ENCODE data around the gene TBC1D4.
"Not testable (repeated sequence)": the region's sequence is repeated elsewhere in the genome, so short reads cannot be mapped to it uniquely, and the experiment has no call there.

Gene TBC1D4

DNA sequence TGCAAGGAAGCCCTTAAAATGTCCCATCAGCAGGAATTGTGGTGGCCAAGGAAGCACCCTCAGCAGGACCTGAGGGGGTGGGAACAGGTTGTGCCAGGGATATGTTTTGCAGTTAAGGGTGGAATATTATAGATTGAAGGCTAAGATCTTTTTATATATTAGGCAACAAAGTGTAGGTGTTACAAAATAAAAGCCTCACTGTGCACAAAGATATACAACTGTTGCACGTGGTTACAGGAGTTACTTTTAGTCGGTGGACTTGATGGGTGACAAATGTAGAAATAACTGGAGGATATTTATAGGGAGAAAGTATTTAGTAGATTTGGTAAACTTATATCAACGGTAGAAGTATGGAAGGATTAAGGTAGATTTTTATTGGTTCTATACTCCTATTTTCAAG, 35.1 kb downstream of the TBC1D4 start:
- DNase-seq = no peak

DNA sequence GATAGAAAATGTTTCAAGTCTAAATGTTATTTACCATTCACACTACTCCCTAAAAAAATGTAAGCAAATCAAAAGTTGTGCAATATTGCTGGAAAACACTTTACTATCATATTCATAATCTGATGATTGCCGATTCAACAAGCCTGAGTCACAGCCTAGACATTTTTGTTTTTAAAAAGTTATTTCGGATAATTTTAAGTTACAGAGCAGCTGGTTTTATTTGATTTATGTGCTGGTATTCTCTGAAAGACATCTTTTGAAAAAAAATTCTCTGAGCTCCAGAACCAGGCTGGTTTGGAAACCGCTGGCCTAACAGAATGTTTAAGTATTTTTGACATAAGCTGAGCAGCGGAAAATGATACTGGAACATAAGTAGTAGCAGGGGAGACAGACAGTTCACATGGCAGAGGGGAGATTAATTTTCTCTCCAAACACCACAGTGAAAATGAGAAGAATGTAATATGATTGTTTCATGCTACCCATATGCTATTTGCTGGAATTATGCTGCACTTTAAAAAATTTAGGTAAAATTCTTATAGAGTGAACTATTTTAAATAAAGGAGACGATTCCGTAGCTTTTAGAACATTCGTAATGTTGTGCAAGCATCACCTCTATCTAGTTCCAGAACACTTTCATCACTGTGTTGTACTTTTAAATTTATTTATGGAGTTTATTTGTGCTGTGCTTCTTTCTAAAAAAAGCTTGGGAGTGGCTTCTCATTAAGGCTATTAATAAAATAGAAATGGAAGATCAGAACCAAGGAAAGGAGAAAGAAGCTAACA, 36.1 kb downstream of the TBC1D4 start:
- DNase-seq = no peak

DNA sequence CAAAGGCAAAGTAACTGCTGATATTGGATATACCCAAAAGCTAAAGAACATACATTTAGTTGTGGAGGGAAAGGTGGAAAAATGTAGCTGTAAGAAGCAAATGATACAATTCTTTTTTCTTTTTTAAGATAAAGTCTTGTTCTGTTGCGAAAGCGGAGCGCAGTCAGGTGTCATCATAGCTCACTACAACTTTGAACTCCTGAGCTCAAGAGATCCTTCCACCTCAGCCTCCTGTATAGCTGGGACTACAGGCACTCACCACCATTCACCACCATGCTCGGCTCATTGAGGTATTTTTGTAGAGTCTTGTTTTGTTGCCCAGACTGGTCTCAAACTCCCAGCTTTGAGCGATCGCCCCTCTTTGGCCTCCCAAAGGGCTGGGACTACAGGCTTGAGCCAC, 38.0 kb downstream of the TBC1D4 start:
- DNase-seq = no peak

DNA sequence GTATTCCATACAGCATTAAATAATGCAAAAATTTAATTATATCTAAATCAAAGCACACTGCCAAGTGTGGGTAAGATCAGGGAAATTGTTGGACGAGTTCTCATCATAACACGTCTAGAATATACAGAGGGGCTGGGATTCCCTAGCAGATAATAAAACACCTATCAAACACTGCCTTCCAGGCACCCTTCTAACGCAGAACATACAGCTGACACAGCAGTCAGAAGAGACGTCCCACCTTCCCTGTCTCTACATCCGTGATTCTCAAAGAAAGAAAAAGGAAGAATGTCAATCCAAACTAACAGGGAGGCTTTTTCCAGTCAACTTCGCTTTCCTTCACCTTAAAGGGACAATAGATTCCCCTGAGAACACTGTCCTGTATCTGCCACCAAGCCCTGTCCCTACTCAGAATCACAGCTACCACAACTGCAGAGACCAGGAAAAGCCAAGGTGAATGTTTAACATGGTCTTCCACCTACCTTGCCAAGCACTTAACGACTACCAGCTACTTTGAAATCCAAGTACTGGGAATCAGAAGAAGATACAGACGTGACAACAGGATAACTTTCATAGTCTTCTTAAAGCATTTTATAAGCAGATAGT, 38.5 kb downstream of the TBC1D4 start:
- no peak for DNase-seq

DNA sequence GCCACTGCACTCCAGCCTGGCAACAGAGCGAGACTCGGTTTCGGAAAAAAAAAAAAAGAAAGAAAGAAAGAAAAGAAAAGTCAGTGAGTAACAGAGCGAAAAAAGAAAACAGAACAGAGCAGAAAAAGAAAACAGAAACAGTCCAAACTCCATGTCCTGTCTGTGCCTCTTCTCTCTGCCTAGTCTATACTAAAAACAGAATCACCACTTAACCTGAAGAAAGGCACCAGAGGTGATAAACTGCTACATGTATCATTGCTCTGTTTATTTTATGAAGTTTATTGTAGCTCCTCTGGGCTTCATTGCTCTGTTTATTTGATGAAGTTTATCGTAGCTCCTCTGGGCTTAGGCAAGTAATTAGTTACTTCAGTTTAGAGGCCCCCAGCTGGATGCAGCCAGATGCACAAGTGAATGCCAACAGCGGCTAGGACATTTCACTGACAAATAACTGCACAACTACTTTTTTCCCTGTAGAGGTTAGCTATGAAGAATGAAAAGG, 39.2 kb downstream of the TBC1D4 start:
- no peak for DNase-seq

DNA sequence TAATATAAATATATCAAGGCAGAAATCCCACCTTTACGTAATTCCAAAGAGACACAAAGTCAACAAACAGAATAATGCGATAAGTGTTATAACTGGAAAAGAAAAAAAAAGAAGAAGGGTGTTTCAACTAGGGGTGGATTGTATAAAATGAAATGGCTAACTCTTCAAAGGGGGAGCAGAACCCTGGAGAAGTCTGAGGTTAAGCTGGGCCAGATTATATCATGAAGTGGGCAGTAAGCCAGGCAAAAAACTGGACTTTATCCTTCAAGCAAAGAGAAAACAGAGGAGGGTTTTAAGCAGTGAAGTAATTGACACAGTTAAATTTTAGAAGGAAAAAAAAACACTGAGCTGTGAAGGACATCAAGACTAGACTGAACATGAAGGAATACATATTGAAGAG, 41.9 kb downstream of the TBC1D4 start:
- no peak for DNase-seq

DNA sequence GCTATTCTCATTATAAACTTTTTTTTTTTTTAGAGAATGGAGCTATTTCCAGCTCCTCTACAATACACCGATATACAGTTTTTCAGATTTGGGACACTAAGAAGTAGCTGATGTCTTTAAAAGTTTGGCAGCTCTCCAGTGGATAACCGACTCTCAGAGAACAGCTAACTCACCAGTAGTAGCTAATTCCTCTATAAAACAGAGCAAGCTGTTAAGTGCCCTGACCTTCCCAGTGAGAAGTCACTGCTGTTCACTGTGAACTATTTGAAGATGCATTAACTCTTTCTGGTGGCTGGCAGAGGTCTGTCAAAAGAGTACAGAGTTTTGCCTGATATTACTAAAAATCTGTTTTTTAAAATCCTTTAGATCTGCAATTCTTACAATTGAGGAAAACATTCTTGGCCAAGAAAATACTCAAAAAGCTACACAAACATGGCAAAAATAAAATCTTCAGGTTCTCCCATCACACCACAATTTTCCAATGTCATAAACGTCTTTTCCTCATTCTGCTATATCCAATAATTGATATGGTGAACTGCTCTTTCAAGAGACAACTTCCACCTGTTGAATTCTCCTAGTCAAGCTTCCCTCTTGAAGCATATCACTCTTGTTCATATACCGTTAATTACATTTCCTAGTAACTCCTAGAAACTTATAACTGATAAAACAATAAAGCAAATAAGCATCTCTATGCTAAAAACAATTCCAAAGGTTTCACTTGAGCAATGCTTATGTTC, 44.2 kb downstream of the TBC1D4 start:
- no peak for DNase-seq

DNA sequence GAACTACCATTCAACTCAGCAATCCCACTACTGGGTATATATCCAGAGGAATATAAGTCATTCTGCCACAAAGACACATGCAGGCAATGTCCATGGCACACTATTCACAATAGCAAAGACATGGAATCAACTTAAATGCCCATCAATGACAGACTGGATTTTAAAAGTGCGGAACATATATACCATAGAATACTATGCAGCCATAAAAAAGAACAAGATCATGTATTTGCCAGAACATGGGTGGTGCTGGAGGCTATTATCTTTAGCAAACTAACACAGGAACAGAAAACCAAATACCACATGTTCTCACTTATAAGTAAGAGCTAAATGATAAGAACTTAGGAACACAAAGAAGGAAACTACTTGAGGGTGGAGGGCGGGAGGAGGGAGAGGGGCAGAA, 47.8 kb downstream of the TBC1D4 start:
- DNase-seq = not testable (repeated sequence)

DNA sequence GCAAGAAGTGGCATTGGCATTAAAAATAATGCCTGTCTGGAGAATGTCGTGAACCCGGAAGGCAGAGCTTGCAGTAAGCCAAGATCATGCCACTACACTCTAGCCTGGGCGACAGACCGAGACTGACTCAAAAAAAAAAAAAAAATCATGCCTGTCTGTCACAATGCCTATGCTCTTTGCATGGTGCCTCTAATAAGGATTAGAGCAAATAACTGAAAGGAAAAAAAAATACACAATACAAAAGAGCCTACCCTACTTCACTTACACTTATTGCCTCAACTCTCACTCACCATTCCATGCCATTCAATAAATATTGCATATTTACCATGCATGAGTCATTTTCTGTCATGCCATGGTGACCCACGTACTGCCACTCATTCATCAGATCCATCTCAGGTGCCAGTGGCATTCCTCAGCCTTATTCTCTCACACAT, 49.1 kb downstream of the TBC1D4 start:
- DNase-seq = no peak

DNA sequence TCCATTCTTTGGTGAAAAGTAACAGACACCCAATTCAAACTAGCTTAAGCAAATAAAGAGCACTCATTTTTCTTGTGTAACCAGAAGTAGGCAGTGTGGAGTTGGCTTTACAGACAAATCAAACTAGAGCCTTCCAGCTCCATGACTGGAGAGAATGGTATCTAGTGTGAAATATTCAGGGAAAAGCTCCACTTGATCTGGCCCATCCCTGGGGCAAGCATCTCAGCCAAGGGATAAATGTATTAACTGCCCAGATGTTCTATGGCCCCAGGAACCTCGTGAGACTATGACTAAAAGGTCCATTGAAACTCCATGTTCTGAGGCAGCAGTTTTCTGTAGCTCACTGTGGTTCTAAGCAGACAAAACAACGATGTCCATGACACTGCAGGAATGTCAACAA, 49.9 kb downstream of the TBC1D4 start:
- DNase-seq = no peak

DNA sequence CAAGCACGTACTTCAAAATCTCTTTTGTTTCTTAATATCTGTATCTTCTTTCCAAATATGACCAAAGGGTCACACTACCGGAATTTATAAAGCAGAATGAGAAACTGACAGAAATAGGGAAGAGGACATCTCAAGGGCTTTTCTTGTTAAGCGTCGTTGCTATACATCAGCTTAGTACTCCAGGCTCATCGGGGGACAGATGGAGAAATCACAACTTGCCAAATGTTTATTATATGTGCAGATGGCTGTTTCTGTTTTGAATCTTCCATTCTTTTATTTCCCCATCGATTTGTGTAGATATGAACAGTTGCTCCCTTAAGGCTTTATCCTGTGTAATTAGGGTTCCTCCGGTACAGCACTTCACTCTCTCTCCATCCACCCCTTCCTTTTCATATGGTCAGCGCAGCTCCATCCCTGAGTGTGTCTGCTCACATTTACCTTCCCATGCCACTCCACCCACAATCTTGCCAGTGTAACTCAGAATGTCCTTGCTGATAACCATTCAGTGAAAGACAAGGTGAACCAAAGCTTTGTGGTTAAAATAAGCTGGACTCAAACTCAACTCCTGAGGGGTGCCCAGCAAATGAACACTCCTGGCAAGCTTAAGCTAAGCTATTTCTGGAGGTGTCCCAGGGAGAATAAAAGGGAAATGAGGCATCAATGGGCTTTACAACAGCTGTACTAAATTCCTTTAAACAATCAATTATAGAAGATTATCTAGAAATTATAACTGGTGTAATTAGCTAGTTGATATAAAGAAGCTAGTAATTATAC, 51.3 kb downstream of the TBC1D4 start:
- DNase-seq = no peak

DNA sequence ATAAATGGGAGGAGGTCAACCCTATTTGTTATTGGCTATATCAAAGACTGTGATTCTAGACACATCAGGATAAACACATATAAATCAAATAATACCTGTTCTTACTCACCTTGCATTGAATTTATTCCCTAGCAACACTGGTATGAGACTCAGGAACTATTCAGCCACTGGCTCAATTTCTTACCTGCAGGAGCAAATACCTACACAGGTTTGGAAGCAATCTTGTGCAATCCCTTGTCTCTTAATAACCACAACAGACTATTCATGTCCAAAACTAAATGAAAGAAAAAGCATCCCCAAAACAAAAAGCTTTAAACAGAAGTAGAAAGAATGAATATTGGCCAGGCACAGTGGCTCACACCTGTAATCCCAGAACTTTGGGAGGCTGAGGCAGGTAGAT, 55.5 kb downstream of the TBC1D4 start:
- DNase-seq = no peak

DNA sequence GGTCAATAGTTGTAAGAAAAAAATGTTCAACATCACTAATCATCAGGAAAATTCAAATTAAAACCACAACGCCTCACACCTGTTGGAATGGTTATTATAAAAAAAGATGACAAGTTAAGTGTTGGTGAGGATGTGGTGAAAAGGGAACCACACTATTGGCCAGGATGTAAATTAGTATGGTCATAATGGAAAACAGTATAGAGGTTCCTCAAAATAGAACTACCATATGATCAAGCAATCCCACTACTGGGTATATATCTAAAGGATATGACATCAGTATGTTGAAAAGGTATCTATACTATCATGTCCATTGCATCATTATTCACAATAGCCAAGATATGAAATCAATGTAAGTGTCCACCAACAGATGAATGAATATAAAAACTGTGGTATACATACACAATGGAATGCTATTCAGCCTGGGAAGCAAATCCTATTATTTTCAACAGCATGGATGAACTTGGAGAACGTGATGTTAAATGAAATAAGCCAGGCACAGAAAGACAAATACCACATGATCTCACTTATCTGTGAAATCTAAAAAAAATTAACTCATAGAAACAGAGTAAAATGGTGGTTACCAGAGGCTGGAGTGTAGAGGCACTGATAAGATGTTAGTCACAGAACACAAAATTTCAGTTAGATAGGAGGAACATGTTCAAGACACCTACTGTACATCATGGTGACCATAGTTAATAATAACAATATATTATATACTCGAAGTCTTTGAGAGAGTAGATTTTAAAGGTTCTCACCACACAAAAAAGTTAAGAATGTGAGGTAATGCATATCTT, 56.6 kb downstream of the TBC1D4 start:
- DNase-seq = no peak

DNA sequence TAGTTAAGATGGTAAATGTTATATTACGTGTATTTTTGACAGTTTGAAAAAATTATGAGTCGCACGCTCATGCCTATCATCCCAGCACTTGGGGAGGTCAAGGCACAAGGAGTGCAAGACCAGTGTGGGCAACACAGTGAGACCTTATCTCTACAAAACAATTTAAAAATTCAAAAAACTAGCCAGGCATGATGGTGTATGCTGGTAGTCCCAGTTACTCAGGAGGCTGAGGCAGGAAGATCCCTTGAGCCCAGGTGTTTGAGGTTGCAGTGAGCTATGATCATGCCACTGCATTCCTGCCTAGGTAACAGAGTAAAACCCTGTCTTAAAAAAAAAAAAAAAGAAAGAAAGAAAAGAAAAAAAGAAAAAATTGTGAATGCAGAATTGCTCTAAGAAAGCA, 58.0 kb downstream of the TBC1D4 start:
- DNase-seq = no peak

DNA sequence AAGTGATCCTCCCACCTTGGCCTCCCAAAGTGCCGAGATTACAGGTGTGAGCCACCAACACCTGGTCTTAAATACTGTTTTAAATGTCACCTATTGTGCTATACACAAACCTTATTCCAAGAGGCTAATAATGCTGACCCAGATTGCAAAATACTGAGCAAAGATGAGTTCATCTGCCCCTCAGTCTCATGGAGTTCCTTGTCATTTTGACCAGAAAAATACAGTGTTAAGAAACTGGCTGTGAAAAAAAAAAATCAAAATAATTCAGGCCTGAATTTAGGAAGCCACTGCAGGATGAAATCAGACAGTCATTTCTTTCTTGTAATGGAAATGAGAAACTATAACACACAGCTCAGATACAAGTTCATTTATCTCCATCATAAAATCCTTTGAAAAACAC, 59.9 kb downstream of the TBC1D4 start:
- no peak for DNase-seq

DNA sequence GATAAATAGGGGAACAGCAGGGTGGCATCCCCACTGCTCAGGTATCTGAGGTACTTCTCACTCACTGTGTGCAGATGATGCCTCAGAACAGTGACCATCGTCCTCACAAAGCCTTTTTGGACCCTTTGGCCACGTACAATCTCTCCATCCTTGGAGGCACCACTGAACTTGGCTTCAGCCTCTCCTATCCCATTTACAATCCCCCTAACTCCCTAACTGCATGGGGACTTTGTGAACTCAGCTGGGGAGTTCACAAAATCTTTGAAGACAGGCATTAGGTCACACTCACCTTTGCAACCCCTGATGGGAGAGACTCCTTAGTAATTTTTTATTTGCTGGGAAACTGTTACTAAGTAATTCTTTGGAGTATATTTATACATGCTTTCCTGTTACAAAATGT, 60.8 kb downstream of the TBC1D4 start:
- DNase-seq = no peak

DNA sequence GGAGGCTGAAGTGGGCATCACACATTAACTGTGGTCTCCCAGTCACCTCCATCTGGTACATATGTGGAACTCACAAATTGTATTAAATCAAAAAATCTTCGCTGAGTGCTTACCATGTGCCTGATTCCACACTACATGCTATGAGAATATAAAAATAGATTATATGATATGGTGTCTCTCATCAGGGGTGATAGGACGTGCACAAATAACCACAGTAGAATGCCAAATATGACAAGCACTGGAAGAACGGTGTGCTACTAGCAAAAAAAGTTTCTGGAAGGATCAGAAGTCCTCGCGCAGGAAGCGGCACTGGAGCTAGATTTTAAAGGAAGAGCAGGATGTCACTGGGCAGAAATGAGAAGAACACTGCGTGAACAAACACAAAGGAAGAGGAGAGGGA, 62.3 kb downstream of the TBC1D4 start:
- no peak for DNase-seq

DNA sequence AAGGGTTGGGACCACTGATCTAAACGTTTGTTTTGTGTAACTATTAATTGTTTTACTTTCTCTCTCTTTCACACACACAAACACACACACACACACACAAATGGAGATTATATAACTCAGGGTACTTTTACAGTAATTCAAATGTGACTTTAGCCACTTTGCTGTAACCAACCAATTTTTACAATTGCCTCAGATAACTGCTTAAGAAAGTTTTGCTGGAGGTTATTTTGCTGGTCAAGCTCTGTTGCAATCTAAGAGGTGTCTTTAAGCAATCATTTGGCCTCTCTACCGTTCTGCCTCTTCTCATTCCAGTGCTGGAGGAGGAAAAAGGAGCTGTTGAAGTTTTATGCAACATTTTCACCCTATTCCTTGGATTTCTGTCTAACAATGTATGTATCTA, 63.0 kb downstream of the TBC1D4 start:
- no peak for DNase-seq

DNA sequence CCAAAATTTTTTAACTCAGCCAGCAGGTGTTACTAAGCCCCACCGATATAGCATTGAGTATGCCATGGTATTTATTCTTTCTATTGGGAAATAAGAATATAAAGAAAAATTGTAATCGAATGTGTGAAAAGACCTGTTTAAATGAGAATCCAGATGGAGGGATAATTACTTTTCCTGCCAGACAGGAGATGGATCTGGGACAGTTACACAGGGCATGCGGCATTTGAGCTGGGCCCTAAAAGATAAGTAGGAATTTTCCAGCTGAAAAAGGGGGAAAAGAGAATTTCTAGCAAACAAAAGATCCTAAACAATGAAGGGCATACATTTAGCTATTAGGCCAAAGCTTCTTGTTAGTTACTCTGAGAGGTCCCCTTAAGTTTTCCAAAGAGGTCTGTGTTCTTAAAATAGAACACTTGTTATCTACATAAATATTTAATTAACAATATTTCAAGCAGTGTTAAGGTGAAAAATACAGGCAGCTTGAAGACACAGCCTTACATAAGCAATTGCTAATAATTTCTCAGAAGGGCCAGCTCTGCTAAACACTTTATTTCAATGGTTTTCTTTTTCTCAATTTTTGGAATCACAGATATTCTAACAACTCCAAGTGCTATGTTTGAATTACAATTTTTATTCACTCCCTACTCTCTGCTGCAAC, 63.7 kb downstream of the TBC1D4 start:
- DNase-seq = no peak

DNA sequence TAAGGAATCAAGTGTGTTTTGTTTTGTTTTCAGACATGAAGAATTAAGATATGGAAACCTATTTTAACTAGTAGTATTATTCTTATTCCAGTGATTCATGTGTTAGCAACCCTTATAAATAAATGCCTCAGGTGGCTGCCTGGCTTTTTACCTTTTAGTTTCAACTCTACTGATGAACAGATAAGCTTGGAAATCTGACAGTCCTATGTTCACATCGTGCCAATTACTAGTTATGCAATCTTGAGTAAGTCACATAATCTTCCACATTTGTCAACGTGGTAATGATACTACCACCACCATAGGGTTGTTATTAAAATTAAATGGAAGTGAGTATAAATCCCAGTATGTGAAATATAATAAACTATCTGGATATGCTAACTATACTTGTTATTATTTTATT, 64.3 kb downstream of the TBC1D4 start:
- DNase-seq = no peak

DNA sequence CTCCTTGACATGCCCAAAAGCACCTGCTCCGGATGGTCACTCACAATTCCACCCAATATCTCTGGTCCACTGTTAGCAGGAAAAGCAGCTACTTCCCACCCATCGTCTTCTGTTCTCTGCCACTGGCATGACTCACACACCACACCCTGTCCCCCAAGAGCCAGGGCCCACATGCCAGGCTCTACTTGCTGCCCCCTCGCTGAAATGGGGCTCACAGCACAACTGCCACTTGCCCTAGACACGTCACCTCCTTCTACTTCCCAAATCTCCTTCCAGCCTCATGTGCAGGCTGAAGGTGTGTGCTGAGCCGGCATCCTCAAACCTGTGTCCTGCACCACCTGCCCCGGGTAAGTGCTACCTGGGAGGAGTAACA, 65.0 kb downstream of the TBC1D4 start:
- DNase-seq = no peak
